ENCODE results near the gene PDGFB. TPM values are rescaled to one million over a fixed set of nuclear protein-coding genes. Genes with fewer than 3 reads are reported as not detected.
A peak's percentile ranks its signal among the peaks of the same experiment; 100 is the strongest.

The PDGFB gene
- total and polyA plus RNA-seq, 7 donors, result 5.2 to 16.4 (median 10.1) TPM

GRCh38 chr22:39178206-39179111, 66.3 kb downstream of the PDGFB start:
- Histone ChIP-seq H3K27ac (peak overlapping the region; percentile 56), H3K4me1 (peaks cover 28% of the 10 kb centered on the region), H3K36me3 (ENCODE audit: insufficient read depth in 1 of 2, low read depth in 1 of 2) (no peaks in the 10 kb centered on the region), H3K27me3 (ENCODE audit: insufficient read depth in 3 of 3, low read length in 2 of 3) (no peaks in the 10 kb centered on the region), H3K4me3 (no peak overlapping the region), H3K9me3 (no peaks in the 10 kb centered on the region)
- 84 to 88% (median 86%) methylated on average over 19 of the region's 19 CpGs for WGBS, 3 donors
- intact Hi-C loops (cut with DNase I), result no loop called here
- TF ChIP-seq, protein P1, sequence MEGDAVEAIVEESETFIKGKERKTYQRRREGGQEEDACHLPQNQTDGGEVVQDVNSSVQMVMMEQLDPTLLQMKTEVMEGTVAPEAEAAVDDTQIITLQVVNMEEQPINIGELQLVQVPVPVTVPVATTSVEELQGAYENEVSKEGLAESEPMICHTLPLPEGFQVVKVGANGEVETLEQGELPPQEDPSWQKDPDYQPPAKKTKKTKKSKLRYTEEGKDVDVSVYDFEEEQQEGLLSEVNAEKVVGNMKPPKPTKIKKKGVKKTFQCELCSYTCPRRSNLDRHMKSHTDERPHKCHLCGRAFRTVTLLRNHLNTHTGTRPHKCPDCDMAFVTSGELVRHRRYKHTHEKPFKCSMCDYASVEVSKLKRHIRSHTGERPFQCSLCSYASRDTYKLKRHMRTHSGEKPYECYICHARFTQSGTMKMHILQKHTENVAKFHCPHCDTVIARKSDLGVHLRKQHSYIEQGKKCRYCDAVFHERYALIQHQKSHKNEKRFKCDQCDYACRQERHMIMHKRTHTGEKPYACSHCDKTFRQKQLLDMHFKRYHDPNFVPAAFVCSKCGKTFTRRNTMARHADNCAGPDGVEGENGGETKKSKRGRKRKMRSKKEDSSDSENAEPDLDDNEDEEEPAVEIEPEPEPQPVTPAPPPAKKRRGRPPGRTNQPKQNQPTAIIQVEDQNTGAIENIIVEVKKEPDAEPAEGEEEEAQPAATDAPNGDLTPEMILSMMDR (IDR thresholded peaks at IDR 0.05), result no peak
- ATAC-seq, result no peak
- DNase-seq, result no peak

GRCh38 chr22:39177791-39178190, 67.0 kb downstream of the PDGFB start:
- Histone ChIP-seq H3K4me3 (no peak overlapping the region), H3K9me3 (no peaks in the 10 kb centered on the region), H3K27ac (peak overlapping the region; percentile 56), H3K36me3 (ENCODE audit: insufficient read depth in 1 of 2, low read depth in 1 of 2) (no peaks in the 10 kb centered on the region), H3K4me1 (peaks cover 35% of the 10 kb centered on the region), H3K27me3 (ENCODE audit: insufficient read depth in 3 of 3, low read length in 2 of 3) (no peaks in the 10 kb centered on the region)
- 75 to 80% (median 79%) methylated on average over 9 of the region's 9 CpGs for WGBS, 3 donors
- intact Hi-C loops (cut with DNase I), result no loop called here
- TF ChIP-seq, protein P1 (IDR thresholded peaks at IDR 0.05), result no peak
- ATAC-seq (no peak), DNase-seq (no peak)

DNA sequence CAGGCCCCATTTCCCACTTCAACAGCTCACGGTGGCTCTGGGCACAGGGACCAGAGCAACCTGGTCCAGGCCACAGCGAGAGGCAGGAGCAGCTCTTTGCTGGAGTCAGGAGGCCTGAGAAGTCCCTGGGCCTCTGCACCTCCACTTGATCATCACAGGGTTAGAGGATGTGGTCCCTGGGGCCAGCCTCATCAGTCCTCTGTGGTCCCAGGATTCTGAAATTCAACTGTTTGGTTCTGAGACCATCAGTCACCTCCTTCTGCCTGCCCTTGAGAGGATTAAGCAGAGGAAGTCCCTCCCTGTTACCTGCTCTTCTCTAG, 67.4 kb downstream of the PDGFB start:
- Histone ChIP-seq H3K4me3 (no peak overlapping the region), H3K27me3 (ENCODE audit: insufficient read depth in 3 of 3, low read length in 2 of 3) (no peaks in the 10 kb centered on the region), H3K27ac (peak overlapping the region; percentile 56), H3K9me3 (no peaks in the 10 kb centered on the region), H3K4me1 (peaks cover 35% of the 10 kb centered on the region), H3K36me3 (ENCODE audit: insufficient read depth in 1 of 2, low read depth in 1 of 2) (no peaks in the 10 kb centered on the region)
- TF ChIP-seq, protein P1 (IDR thresholded peaks at IDR 0.05), result no peak
- DNase-seq (no peak), ATAC-seq (no peak)
- intact Hi-C loops (cut with DNase I), result no loop called here
- WGBS, 3 donors, result 67 to 80% (median 78%) methylated on average over 2 of the region's 2 CpGs

DNA sequence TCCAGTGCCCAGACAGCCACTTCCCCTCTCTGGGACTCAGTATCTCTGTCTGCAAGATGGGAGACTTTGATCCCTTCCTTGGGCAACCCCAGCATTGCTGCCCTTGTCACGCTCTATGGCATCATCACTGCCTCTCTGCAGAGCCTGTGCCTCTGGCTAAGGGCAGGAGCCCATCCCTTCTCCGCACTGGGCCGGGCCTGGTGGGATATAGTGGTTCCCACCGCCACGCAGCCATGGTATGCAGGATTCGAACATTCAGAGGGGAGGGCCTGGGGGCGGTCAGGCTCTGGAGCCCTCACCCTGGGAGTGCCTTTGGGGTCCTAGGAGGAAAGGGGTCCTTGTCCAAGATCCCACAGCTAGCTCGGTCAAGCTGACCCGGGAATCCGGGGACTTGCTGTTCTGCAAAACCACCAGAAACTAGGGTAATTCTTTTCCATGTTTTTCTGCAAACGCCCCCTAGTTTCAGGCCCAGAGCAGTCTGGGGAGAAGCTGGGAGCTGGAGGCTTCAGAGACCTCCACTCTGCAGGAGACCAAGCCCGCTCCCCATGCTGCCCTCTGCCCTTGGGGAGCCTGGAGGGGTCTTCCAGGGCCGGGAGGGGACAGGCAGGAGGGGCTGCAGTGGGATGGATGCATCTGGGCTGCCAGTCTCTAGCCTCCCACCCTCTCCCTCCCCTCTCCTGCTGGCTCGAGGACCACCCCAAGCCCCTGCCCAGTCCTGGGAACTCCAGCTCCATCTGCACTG, 67.9 kb downstream of the PDGFB start:
- Histone ChIP-seq H3K27me3 (ENCODE audit: insufficient read depth in 3 of 3, low read length in 2 of 3) (no peaks in the 10 kb centered on the region), H3K27ac (peak overlapping the region; percentile 56), H3K4me3 (no peak overlapping the region), H3K4me1 (peaks cover 39% of the 10 kb centered on the region), H3K36me3 (ENCODE audit: insufficient read depth in 1 of 2, low read depth in 1 of 2) (no peaks in the 10 kb centered on the region), H3K9me3 (no peaks in the 10 kb centered on the region)
- ATAC-seq, result peak in 1 of 4 donors; percentile 7
- intact Hi-C loops (cut with DNase I), result no loop called here
- no peak for DNase-seq
- WGBS, 3 donors, result 77 to 83% (median 77%) methylated on average over 13 to 14 of the region's 14 CpGs
- TF ChIP-seq, protein P1 (IDR thresholded peaks at IDR 0.05), result no peak

Data from psoas muscle (tissue), 8 donors.